Uterus (tissue), 2 donors: ENCODE measurements around the gene IGFBP6.

Experiments
- CTCF ChIP-seq, 4 experiments: fragments of 200-600 bp in 2 of 4; fragments of 450-650 bp in 2 of 4; sonication (generic) in 2 of 4; IDR thresholded peaks; one replicate each; pipeline ENCODE4 v1.5.1; 2016 to 2019; ENCODE audit warnings: antibody characterized with exemption in 4 of 4, mild to moderate bottlenecking in 2 of 4, moderate library complexity in 1 of 4
- POLR2A ChIP-seq, 2 donors: fragments of 450-650 bp; IDR thresholded peaks; one replicate each; pipeline ENCODE4 v1.6.1; 2016; ENCODE audit warnings: antibody characterized with exemption in 2 of 2, mild to moderate bottlenecking in 1 of 2, moderate library complexity in 1 of 2

- TF ChIP-seq CTCF (IDR thresholded peaks at IDR 0.05) (no peak), POLR2A (IDR thresholded peaks at IDR 0.05) (no peak)
These were observed 18.8 kb upstream of the IGFBP6 start for GRCh38 chr12:53078425-53079225.
